Gastrocnemius medialis (tissue), 4 donors: Measurements from ENCODE around the gene CHMP6. TPM values are rescaled to one million over a fixed set of nuclear protein-coding genes. Genes with fewer than 3 reads are reported as not detected.

Source experiments
- ATAC-seq, 2 donors: fragments of 150-250 bp; one replicate each; pipeline ENCODE4 v1.9.1; 2016
- DNase-seq, 2 donors: peaks; one replicate each; pipeline ENCODE4 v3.0.0-alpha.2; 2019
- H3K27ac ChIP-seq, 4 donors: fragments of 200-600 bp; sonication (generic); 1 replicate in 1 of 4; 2 replicates in 3 of 4; pipeline ENCODE4 v1.5.1; 2016 to 2018; ENCODE audit warnings: mild to moderate bottlenecking in 2 of 4, moderate library complexity in 1 of 4
- H3K27me3 ChIP-seq, 3 donors: fragments of 200-600 bp; sonication (generic) in 2 of 3; 1 replicate in 1 of 3; 2 replicates in 2 of 3; pipeline versions ENCODE4 v1.5.1 to v1.6.0; 2016 to 2019; ENCODE audit warnings: mild to moderate bottlenecking in 1 of 3, moderate library complexity in 1 of 3
- H3K36me3 ChIP-seq, 2 donors: fragments of 200-600 bp; sonication (generic) in 1 of 2; one replicate each; pipeline ENCODE4 v1.5.1; 2017 to 2018
- H3K4me1 ChIP-seq, 2 donors: fragments of 200-600 bp; sonication (generic) in 1 of 2; one replicate each; pipeline ENCODE4 v1.5.1; 2016 to 2017; ENCODE audit warnings: mild to moderate bottlenecking in 2 of 2
- H3K4me3 ChIP-seq, 4 donors: fragments of 200-600 bp; sonication (generic) in 3 of 4; 1 replicate in 1 of 4; 2 replicates in 3 of 4; pipeline ENCODE4 v1.5.1; 2016 to 2019; ENCODE audit warnings: mild to moderate bottlenecking in 2 of 4
- H3K9me3 ChIP-seq, 3 donors: fragments of 200-600 bp; sonication (generic) in 2 of 3; 1 replicate in 1 of 3; 2 replicates in 2 of 3; pipeline ENCODE4 v1.5.1; 2016 to 2019
- POLR2A ChIP-seq, 2 donors: fragments of 450-650 bp; IDR thresholded peaks; one replicate each; pipeline ENCODE4 v1.6.1; 2017; ENCODE audit warnings: antibody characterized with exemption in 2 of 2, mild to moderate bottlenecking in 2 of 2, moderate library complexity in 2 of 2
- in situ Hi-C, 4 donors: fragments of 200-750 bp; cut with MboI; loops; one replicate each; pipeline versions ENCODE4 v1.15.0 to v1.8.0; 2017; ENCODE audit warnings: low sequenced_read_pairs in 4 of 4
- intact Hi-C: fragments of 100-400 bp; cut with DNase I; formaldehyde crosslinking; loops from one replicate; pipeline ENCODE4 v1.15.1; 2023; ENCODE audit warnings: low total_unique reads
- total RNA-seq, 4 donors: library from RNA; depleted of rRNA; stranded (reverse); fragments of >200 nt; gene quantifications; one replicate each; pipeline versions ENCODE4 v1.1.0 to v1.2.3, GENCODE V29; 2016
- TF ChIP-seq, protein P1 (sequence below), 5 experiments: fragments of 450-650 bp in 3 of 5; fragments of 200-600 bp in 2 of 5; sonication (generic) in 2 of 5; IDR thresholded peaks in 4 of 5; conservative IDR thresholded peaks in 1 of 5; 1 replicate in 4 of 5; 2 replicates in 1 of 5; pipeline ENCODE4 v1.5.1; 2016 to 2019; ENCODE audit warnings: antibody characterized with exemption in 5 of 5, mild to moderate bottlenecking in 3 of 5, moderate library complexity in 3 of 5

CHMP6 gene
- total RNA-seq, 4 donors from 2014 or later = 29.8 to 33.3 (median 33.0) TPM

DNA sequence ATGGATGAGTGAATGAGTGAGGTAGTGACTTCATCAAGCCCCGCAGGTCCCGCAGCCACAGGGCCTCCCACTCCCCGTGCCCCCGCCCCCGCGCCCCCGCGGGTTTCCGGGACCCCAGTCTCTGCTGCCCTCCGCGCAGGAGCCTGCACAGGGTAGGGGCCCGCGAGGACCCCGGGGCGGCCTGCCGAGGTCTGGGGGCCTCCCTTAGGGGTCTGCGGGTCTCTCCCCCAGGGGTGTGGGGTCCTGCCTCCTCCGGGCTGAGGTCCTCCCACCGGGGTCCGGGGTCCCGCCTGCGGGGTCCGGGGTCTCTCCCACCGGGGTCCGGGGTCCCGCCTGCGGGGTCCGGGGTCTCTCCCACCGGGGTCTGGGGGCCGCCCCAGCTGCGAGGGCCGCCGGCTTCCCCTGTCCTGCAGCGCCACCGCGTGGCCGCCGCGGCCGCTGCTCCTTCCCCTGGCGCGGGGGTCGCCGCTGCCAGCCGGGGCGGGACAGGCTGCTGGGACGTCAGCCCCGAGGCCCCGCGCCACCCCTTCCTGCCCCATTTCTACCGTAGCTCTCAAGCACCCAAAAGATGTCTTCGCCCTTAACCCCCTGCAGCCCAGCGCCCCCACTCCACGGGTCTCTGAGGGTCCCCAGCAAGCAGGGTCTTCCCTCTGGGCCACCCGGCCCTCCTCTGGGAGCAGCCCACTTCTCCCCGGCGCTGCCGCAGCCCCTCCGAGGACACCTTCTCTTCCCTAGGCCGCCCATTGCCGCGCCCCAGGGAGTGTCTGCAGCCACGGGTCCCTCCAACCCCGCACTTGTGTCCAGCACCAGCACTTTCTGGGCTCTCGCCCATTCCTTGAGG lies 10.4 kb upstream of the CHMP6 start:
- no peaks in the 10 kb centered on the region for H3K36me3 ChIP-seq
- H3K27me3 ChIP-seq = peaks cover 0 to 6% (median 4%) of the 10 kb centered on the region in 3 donors
- TF ChIP-seq, protein P1, sequence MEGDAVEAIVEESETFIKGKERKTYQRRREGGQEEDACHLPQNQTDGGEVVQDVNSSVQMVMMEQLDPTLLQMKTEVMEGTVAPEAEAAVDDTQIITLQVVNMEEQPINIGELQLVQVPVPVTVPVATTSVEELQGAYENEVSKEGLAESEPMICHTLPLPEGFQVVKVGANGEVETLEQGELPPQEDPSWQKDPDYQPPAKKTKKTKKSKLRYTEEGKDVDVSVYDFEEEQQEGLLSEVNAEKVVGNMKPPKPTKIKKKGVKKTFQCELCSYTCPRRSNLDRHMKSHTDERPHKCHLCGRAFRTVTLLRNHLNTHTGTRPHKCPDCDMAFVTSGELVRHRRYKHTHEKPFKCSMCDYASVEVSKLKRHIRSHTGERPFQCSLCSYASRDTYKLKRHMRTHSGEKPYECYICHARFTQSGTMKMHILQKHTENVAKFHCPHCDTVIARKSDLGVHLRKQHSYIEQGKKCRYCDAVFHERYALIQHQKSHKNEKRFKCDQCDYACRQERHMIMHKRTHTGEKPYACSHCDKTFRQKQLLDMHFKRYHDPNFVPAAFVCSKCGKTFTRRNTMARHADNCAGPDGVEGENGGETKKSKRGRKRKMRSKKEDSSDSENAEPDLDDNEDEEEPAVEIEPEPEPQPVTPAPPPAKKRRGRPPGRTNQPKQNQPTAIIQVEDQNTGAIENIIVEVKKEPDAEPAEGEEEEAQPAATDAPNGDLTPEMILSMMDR (IDR thresholded peaks at IDR 0.05 in 4 of 5, conservative IDR thresholded peaks at IDR 0.05 in 1 of 5) = peak; percentile 66 to 97 (median 85)
- TF ChIP-seq POLR2A (IDR thresholded peaks at IDR 0.05) = no peak
- intact Hi-C loops (loop anchor here (1.0 to 10.0 kb wide), 2 partner anchors 406 to 554 kb away; no protein-coding TSS in a partner anchor), in situ Hi-C loops (loop anchor here in 3 of 4 donors (5.0 to 10.0 kb wide), 2 partner anchors 554 to 556 kb away; no protein-coding TSS in a partner anchor)
- H3K4me1 ChIP-seq = peaks cover 0 to 6% of the 10 kb centered on the region in 2 donors
- ATAC-seq (peak in 1 of 2 donors; percentile 32), DNase-seq (no peak)
- H3K4me3 ChIP-seq = peak overlapping the region in 1 of 4 donors; percentile 21
- no peak overlapping the region for H3K27ac ChIP-seq
- no peaks in the 10 kb centered on the region for H3K9me3 ChIP-seq

DNA sequence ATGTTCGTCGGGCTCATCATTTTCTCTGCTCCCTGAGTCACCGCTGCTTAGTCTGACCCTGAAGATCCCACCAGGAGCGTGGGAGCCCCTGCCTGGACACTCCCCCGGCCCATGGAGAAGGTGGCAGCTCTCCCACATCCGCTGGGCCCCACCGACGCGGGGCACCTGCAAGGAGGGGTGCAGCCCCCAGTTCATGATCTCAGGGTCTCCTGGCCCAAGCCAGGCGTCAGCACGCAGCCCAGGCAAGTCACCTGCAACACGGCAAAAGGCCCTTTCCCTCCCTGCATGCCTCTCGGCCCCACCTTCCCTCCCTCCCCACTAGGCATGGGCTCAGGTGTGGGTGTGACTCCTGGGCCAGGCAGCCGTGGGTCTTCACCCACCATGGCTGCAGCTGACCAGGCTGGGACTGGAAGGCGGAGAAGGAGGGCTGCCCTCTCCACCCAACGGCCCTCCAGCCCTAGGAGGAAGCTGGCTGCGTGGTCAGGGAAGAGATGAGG lies 9.7 kb upstream of the CHMP6 start:
- Histone ChIP-seq H3K27ac (no peak overlapping the region), H3K36me3 (no peaks in the 10 kb centered on the region), H3K4me1 (peaks cover 0 to 6% of the 10 kb centered on the region in 2 donors), H3K4me3 (no peak overlapping the region), H3K27me3 (peaks cover 0 to 6% (median 4%) of the 10 kb centered on the region in 3 donors), H3K9me3 (no peaks in the 10 kb centered on the region)
- DNase-seq (no peak), ATAC-seq (no peak)
- no peak for TF ChIP-seq POLR2A (IDR thresholded peaks at IDR 0.05)
- TF ChIP-seq, protein P1 (IDR thresholded peaks at IDR 0.05 in 4 of 5, conservative IDR thresholded peaks at IDR 0.05 in 1 of 5) = no peak
- intact Hi-C loops = loop anchor here (1.0 to 10.0 kb wide), 2 partner anchors 407 to 555 kb away; no protein-coding TSS in a partner anchor
- in situ Hi-C loops = loop anchor here in 3 of 4 donors (5.0 to 10.0 kb wide), 2 partner anchors 555 to 557 kb away; no protein-coding TSS in a partner anchor

DNA sequence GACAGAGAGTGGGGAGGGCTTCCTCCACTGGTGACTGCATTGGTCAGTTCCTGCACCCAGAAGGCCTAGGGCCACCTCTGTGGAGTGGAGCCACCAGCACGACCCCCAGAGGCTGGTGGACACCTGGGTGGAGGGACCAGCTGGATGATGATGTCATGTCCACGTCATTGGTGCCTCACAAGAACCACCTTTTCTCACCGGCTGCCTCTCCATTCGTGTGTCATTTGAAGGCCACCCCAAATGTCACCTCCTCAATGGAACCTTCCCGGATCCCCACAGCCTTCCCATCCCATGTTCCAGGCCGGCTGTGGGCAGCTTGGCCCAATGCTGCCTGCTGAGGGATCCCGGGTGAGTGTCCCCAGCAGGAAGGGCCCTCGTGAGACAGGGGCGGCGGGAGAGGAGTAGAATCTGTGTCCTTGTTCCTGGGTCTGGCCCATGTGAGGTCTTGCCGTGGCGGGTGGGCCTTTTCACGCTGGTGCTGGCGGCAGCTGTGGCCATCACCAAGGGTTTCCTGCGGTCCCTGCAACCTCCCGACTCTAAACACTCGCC lies 9.1 kb upstream of the CHMP6 start:
- in situ Hi-C loops = loop anchor here in 3 of 4 donors (5.0 to 10.0 kb wide), 2 partner anchors 555 to 558 kb away; no protein-coding TSS in a partner anchor
- intact Hi-C loops = loop anchor here (10.0 kb wide), 1 partner anchor 408 kb away; no protein-coding TSS in a partner anchor
- no peak for TF ChIP-seq POLR2A (IDR thresholded peaks at IDR 0.05)
- TF ChIP-seq, protein P1 (IDR thresholded peaks at IDR 0.05 in 4 of 5, conservative IDR thresholded peaks at IDR 0.05 in 1 of 5) = no peak
- Histone ChIP-seq H3K9me3 (no peaks in the 10 kb centered on the region), H3K27me3 (peaks cover 0 to 6% (median 4%) of the 10 kb centered on the region in 3 donors), H3K4me1 (peaks cover 0 to 7% of the 10 kb centered on the region in 2 donors), H3K4me3 (no peak overlapping the region), H3K27ac (no peak overlapping the region), H3K36me3 (no peaks in the 10 kb centered on the region)
- DNase-seq (no peak), ATAC-seq (no peak)

DNA sequence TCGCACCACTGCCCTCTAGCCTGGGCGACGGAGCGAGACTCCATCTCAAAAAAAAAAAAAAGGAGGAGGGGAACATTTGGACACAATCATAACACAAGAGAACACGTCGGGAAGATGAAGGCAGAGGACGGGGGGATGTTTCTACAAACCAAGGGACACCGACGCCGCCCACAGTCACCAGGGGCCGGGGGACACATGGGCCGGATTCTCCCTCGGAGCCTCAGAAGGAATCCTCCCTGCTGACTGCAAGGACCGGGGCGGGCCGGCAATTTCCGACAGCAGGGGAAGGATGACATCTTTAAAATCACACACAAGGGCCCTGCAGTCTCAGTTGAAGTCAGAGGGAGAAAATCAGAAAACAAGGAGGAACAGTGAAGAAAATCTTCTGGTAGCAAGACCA lies 8.1 kb upstream of the CHMP6 start:
- H3K4me1 ChIP-seq = peaks cover 0 to 14% of the 10 kb centered on the region in 2 donors
- intact Hi-C loops = loop anchor here (10.0 kb wide), 1 partner anchor 409 kb away; no protein-coding TSS in a partner anchor
- H3K27me3 ChIP-seq = peaks cover 0 to 6% (median 4%) of the 10 kb centered on the region in 3 donors
- TF ChIP-seq POLR2A (IDR thresholded peaks at IDR 0.05) = no peak
- TF ChIP-seq, protein P1 (IDR thresholded peaks at IDR 0.05 in 4 of 5, conservative IDR thresholded peaks at IDR 0.05 in 1 of 5) = no peak
- no peaks in the 10 kb centered on the region for H3K36me3 ChIP-seq
- no peak overlapping the region for H3K27ac ChIP-seq
- ATAC-seq (no peak), DNase-seq (no peak)
- H3K9me3 ChIP-seq = no peaks in the 10 kb centered on the region
- in situ Hi-C loops = loop anchor here in 3 of 4 donors (5.0 to 10.0 kb wide), 2 partner anchors 556 to 559 kb away; no protein-coding TSS in a partner anchor
- H3K4me3 ChIP-seq = no peak overlapping the region
